ENCODE measurements around the gene PANK2. TPM values are rescaled to one million over a fixed set of nuclear protein-coding genes. Genes with fewer than 3 reads are reported as not detected.

PANK2 gene
- polyA plus RNA-seq, 1 of the 3 experiments (the other 2 are of a cell fraction) = 17.7 TPM

- DNase-seq = no peak
- H3F3A ChIP-seq (replicated peaks; ENCODE audit: insufficient read depth) = peaks cover 11% of the 10 kb centered on the region
- no peak overlapping the region for H3K4me3 ChIP-seq (ENCODE audit: low read depth in 2 of 2, low read length in 1 of 2)
- no peak overlapping the region for H3K9ac ChIP-seq
- no peak overlapping the region for H3K4me2 ChIP-seq
- peaks cover 6% of the 10 kb centered on the region; the same call in 1 of the 2 replicates for H3K79me2 ChIP-seq (ENCODE audit: insufficient read depth)
- no peaks in the 10 kb centered on the region for H4K20me1 ChIP-seq (ENCODE audit: insufficient read depth)
- peaks cover 27 to 61% of the 10 kb centered on the region in 2 experiments for H3K36me3 ChIP-seq (replicated peaks in 1 of 2; ENCODE audit: control insufficient read depth in 1 of 2, insufficient read depth in 2 of 2, low read length in 1 of 2)
- no peak overlapping the region for H3K27ac ChIP-seq (ENCODE audit: low read depth in 2 of 2, low read length in 1 of 2)
- TF ChIP-seq EZH2phosphoT487 (IDR thresholded peaks at IDR 0.05; ENCODE audit: borderline replicate concordance, low read depth) (no peak), EP300 (IDR thresholded peaks at IDR 0.05; ENCODE audit: borderline replicate concordance in 1 of 2, low read depth in 1 of 2, low read length in 1 of 2) (no peak), GATA2 (CRISPR knock-in tag; IDR thresholded peaks at IDR 0.05) (no peak), ZBTB33 (IDR thresholded peaks at IDR 0.05; ENCODE audit: borderline replicate concordance, low read depth) (no peak), RAD21 (IDR thresholded peaks at IDR 0.05; ENCODE audit: low read length) (no peak), CHD2 (IDR thresholded peaks at IDR 0.05; ENCODE audit: low read length, partially characterized antibody) (no peak), RXRA (IDR thresholded peaks at IDR 0.05; ENCODE audit: borderline replicate concordance, low read depth) (no peak), GABPA (IDR thresholded peaks at IDR 0.05; ENCODE audit: low read depth) (no peak), FOSL2 (IDR thresholded peaks at IDR 0.05; ENCODE audit: borderline replicate concordance, low read depth) (no peak), REST (IDR thresholded peaks at IDR 0.05; ENCODE audit: low read depth, low read length) (no peak), RFX5 (IDR thresholded peaks at IDR 0.05; ENCODE audit: low read length) (no peak), RCOR1 (IDR thresholded peaks at IDR 0.05; ENCODE audit: low read length) (no peak), USF2 (IDR thresholded peaks at IDR 0.05; ENCODE audit: borderline replicate concordance, low read depth, low read length) (no peak), YY1 (IDR thresholded peaks at IDR 0.05; ENCODE audit: low read depth) (no peak), NRF1 (IDR thresholded peaks at IDR 0.05; ENCODE audit: low read depth, low read length) (no peak), MXI1 (IDR thresholded peaks at IDR 0.05; ENCODE audit: low read depth, low read length) (no peak), PBX3 (IDR thresholded peaks at IDR 0.05) (no peak), CTCF (IDR thresholded peaks at IDR 0.05) (no peak), TAF1 (IDR thresholded peaks at IDR 0.05; ENCODE audit: borderline replicate concordance, low read depth, low read length) (no peak)
- H2AFZ ChIP-seq (ENCODE audit: low read depth) = no peak overlapping the region
- H3K9me2 ChIP-seq = no peaks in the 10 kb centered on the region
- ChIA-PET POLR2A (no interaction called here), CTCF (interaction anchor here (1.1 to 3.4 kb wide), 2 partner anchors 11 to 13 kb away, joined by 3 to 16 read pairs; no protein-coding TSS in a partner anchor)
- H3K27me3 ChIP-seq (ENCODE audit: insufficient read depth) = no peaks in the 10 kb centered on the region
- WGBS (ENCODE audit: low lambda C conversion rate) = 96% methylated on average over 10 of the region's 14 CpGs
- no peaks in the 10 kb centered on the region for H3K9me3 ChIP-seq
- no peaks in the 10 kb centered on the region; a peak in 1 of 4 replicates for H3K4me1 ChIP-seq (ENCODE audit: control insufficient read depth in 1 of 2, insufficient read depth in 2 of 2, low read depth in 1 of 2, low read length in 1 of 2)
Observed at GRCh38 chr20:3865887-3866407, 23.2 kb upstream of the PANK2 start.
